Calu3 (cell line): ENCODE data around the gene IGFBP4. TPM values are rescaled to one million over a fixed set of nuclear protein-coding genes. Genes with fewer than 3 reads are reported as not detected.

Source experiments
- BruUV-seq: library from RNA; stranded (reverse); fragments of 400-500 nt; replicated peaks from 2 replicates; lab custom pipeline; 2021; lab: Mats Ljungman, UMichigan
- CTCF ChIA-PET: fragments of 300-600 bp; sonication (Branson Sonifier 250); formaldehyde crosslinking; loops from one replicate; lab custom pipeline; 2022; ENCODE audit warnings: antibody characterized with exemption; lab: Charles Lee
- DNase-seq: peaks from one replicate; pipeline ENCODE4 v3.0.0; 2022
- H3K27ac Mint-ChIP-seq: one replicate; pipeline ENCODE4 v1.8.0; 2022; ENCODE audit warnings: mixed read lengths; ENCODE audit not compliant: unreplicated experiment
- H3K27me3 Mint-ChIP-seq: one replicate; pipeline ENCODE4 v1.8.0; 2022; ENCODE audit warnings: mixed read lengths; ENCODE audit not compliant: unreplicated experiment
- H3K36me3 Mint-ChIP-seq: one replicate; pipeline ENCODE4 v1.8.0; 2022; ENCODE audit warnings: mild to moderate bottlenecking, moderate library complexity, mixed read lengths; ENCODE audit not compliant: insufficient read depth, unreplicated experiment
- H3K4me1 Mint-ChIP-seq: one replicate; pipeline ENCODE4 v1.8.0; 2022; ENCODE audit warnings: mild to moderate bottlenecking, low read depth, mixed read lengths; ENCODE audit not compliant: unreplicated experiment
- H3K4me3 Mint-ChIP-seq: one replicate; pipeline ENCODE4 v1.8.0; 2022; ENCODE audit warnings: mild to moderate bottlenecking, low read depth, moderate library complexity, mixed read lengths; ENCODE audit not compliant: unreplicated experiment
- H3K9me3 Mint-ChIP-seq: one replicate; pipeline ENCODE4 v1.8.0; 2022; ENCODE audit warnings: low read depth, mixed read lengths; ENCODE audit not compliant: unreplicated experiment
- intact Hi-C: fragments of 100-400 bp; cut with micrococcal nuclease; formaldehyde crosslinking; loops from one replicate; pipeline ENCODE4 v1.10.0; 2022; ENCODE audit not compliant: unreplicated experiment
- total RNA-seq: library from RNA; stranded (reverse); gene quantifications from 2 replicates; pipeline ENCODE4 v1.2.3, GENCODE V29; 2022
- TF ChIP-seq, protein P1 (sequence below): fragments of 200-600 bp; IDR thresholded peaks from one replicate; pipeline ENCODE4 v1.8.0; 2022; ENCODE audit warnings: antibody characterized with exemption; ENCODE audit not compliant: unreplicated experiment

IGFBP4 gene
- total RNA-seq, 1 experiment from 2014 or later, result 33.9 TPM

DNA sequence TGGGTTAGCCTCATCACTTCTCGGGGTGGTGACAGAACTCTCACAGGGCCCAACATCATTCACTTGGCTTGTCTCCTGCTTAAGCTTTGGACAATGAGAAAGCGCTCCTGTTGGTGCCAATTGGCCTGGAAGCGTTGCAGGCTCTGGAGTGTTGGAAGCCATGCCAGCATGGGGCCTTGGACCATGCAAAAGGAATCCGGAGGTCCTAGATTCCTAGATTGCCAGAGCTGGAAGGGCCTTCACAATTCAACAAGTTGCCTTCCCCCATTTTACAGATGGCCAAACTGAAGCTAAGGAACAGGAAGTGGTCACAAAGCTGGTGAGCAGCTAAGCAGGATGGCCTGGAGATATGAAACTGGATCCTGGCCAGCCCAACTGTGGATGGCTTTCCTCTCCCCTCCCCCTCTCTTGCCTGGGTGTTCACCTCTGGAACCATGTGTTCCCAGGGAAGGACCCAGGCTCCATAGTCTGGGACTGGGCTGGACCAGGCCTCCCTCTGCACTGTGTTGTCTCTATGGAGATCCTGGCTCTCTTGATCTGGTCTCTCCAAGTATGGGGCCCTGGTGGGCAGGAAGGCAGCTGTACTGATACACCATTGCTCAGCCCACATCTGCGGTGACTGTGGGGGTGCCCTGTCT, 6.0 kb upstream of the IGFBP4 start:
- H3K4me1 Mint-ChIP-seq, result no peaks in the 10 kb centered on the region
- peaks cover 38% of the 10 kb centered on the region for H3K27me3 Mint-ChIP-seq
- intact Hi-C loops, result no loop called here
- no peak overlapping the region for H3K27ac Mint-ChIP-seq
- H3K36me3 Mint-ChIP-seq, result no peaks in the 10 kb centered on the region
- no TSS peak for BruUV-seq
- TF ChIP-seq, protein P1, sequence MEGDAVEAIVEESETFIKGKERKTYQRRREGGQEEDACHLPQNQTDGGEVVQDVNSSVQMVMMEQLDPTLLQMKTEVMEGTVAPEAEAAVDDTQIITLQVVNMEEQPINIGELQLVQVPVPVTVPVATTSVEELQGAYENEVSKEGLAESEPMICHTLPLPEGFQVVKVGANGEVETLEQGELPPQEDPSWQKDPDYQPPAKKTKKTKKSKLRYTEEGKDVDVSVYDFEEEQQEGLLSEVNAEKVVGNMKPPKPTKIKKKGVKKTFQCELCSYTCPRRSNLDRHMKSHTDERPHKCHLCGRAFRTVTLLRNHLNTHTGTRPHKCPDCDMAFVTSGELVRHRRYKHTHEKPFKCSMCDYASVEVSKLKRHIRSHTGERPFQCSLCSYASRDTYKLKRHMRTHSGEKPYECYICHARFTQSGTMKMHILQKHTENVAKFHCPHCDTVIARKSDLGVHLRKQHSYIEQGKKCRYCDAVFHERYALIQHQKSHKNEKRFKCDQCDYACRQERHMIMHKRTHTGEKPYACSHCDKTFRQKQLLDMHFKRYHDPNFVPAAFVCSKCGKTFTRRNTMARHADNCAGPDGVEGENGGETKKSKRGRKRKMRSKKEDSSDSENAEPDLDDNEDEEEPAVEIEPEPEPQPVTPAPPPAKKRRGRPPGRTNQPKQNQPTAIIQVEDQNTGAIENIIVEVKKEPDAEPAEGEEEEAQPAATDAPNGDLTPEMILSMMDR, result no peak
- no peak overlapping the region for H3K4me3 Mint-ChIP-seq
- CTCF ChIA-PET, result interaction anchor here (0.6 to 53.1 kb wide), 18 partner anchors 12 to 981 kb away, joined by 3 to 4142 read pairs (median 4); partner anchors contain the start of genes CCR7, PSMD3 and TOP2A
- DNase-seq, result peak; percentile 61
- no peaks in the 10 kb centered on the region for H3K9me3 Mint-ChIP-seq

DNA sequence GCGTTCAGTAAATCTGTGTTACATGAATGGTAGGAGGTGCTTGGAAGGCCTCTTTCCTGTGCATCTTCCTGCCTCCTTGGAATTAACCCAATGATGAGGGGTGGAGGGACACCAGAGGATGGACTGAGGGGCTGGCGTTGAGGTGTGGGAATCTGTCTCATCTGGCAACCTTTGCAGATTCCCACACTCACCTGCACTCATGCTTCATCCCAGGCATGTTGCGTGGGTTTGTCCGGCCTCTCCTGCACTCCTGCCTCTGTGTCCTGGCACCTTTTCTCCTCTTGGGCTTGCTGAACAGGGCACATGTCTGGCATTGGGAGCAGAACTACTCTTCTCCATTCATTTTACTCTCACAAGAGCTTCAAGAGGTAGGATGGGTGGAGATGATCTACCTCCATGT, 3.1 kb upstream of the IGFBP4 start:
- BruUV-seq, result no TSS peak
- H3K9me3 Mint-ChIP-seq, result no peaks in the 10 kb centered on the region
- TF ChIP-seq, protein P1, result no peak
- no peak overlapping the region for H3K27ac Mint-ChIP-seq
- H3K4me3 Mint-ChIP-seq, result no peak overlapping the region
- intact Hi-C loops, result loop anchor here (2.0 kb wide), 1 partner anchor 41 kb away; no protein-coding TSS in a partner anchor
- peaks cover 50% of the 10 kb centered on the region for H3K27me3 Mint-ChIP-seq
- no peak for DNase-seq
- H3K4me1 Mint-ChIP-seq, result peaks cover 14% of the 10 kb centered on the region
- CTCF ChIA-PET, result interaction anchor here (0.5 to 53.1 kb wide), 16 partner anchors 9 to 819 kb away, joined by 3 to 4142 read pairs (median 6); partner anchors contain the start of genes CCR7, LRRC3C, ORMDL3 and TOP2A
- peaks cover 10% of the 10 kb centered on the region for H3K36me3 Mint-ChIP-seq

DNA sequence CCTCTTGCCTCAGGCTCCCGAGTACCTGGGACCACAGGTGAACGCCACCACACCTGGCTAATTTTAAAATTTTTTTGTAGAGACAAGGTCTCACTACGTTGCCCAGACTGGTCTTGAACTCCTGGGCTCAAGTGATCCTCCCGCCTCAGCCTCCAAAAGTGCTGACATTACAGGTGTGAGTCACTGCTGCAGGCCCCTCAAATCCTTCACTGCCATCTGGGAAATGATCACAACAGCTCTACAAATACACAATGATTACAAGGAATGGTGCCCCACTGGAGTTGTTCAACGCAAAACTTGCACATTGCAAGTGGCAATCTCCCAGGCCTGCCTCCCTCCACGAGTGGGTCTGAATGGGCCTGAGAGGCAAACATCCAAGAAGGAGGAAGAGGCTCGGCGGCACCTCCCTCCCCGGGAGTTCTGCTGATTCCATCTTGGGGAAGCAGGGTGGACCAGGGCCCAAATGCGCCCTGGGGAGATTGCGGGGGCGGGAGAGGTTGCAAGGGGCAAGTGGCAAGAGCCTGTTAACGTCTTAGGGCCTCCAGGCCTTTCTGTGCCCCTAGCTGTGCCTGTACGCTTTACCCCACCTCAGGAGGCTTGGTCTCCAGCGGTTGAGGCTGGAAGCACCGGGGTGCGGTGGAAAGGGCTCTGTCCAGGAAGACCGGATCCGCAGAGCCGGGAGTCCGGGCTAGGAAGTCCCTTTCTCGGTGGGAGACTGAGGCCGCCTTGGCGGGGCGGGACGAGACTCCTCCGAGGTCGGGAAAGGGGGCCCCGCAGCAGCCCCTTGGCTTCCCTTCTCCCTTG, 656 bp upstream of the IGFBP4 start:
- intact Hi-C loops, result no loop called here
- H3K27ac Mint-ChIP-seq, result no peak overlapping the region
- peaks cover 37% of the 10 kb centered on the region for H3K27me3 Mint-ChIP-seq
- TF ChIP-seq, protein P1, result no peak
- no TSS peak for BruUV-seq
- CTCF ChIA-PET, result interaction anchor here (0.6 to 53.1 kb wide), 27 partner anchors 9 to 819 kb away, joined by 3 to 4142 read pairs (median 5); partner anchors contain the start of genes CASC3, CCR7, PGAP3 and PSMD3
- peaks cover 24% of the 10 kb centered on the region for H3K4me1 Mint-ChIP-seq
- H3K4me3 Mint-ChIP-seq, result peak overlapping the region; percentile 1
- peaks cover 10% of the 10 kb centered on the region for H3K36me3 Mint-ChIP-seq
- DNase-seq, result no peak
- no peaks in the 10 kb centered on the region for H3K9me3 Mint-ChIP-seq
